K562 (cell line): ENCODE data around the gene TTC33. TPM values are rescaled to one million over a fixed set of nuclear protein-coding genes. Genes with fewer than 3 reads are reported as not detected.

Experiments used
- ATAC-seq: fragments of 200-7000 bp; cut with Tn5 transposase; 3 replicates; pipeline ENCODE4 v1.9.1; 2020; ENCODE audit warnings: moderate library complexity
- BruUV-seq: library from RNA; stranded (reverse); fragments of 400-500 nt; replicated peaks from 2 replicates; lab custom pipeline; 2021; lab: Mats Ljungman, UMichigan
- CTCF ChIA-PET: fragments of 300-600 bp; formaldehyde crosslinking; extraction: SDS; loops from one replicate; lab custom pipeline; 2021; ENCODE audit warnings: low intra/inter-chr PET ratio; lab: Yijun Ruan, JAX
- POLR2A ChIA-PET: fragments of 300-600, 350-650 bp; sonication (Branson Sonifier 250); formaldehyde crosslinking; extraction: SDS; loops from one replicate; lab custom pipeline; 2021; ENCODE audit warnings: antibody characterized with exemption, inconsistent platforms; lab: Yijun Ruan, JAX
- DNase-seq, 4 experiments: peaks; one replicate each; pipeline versions ENCODE4 v3.0.0 to v3.0.0-alpha.2; 2011 to 2018; ENCODE audit warnings: low spot score in 3 of 4, mixed read lengths in 3 of 4; ENCODE audit errors: extremely low read depth in 1 of 4
- FAIRE-seq: peaks from 2 replicates; lab custom pipeline; 2011; peaks lifted over from hg19 to GRCh38; lab: Jason Lieb, UNC
- H2AFZ ChIP-seq: 2 replicates; pipeline ENCODE4 v1.6.0; 2011; ENCODE audit warnings: low read depth, low read length, control low read depth, inconsistent platforms
- H3K27ac ChIP-seq: fragments of 200-600 bp; 3 replicates; pipeline ENCODE4 v1.8.0; 2011; ENCODE audit warnings: low read depth, mild to moderate bottlenecking, control low read depth, inconsistent platforms, low read length, moderate library complexity, mixed read lengths; ENCODE audit errors: extremely low read depth
- H3K27me3 ChIP-seq, 2 experiments: fragments of 300-600 bp in 1 of 2; 2 replicates in 1 of 2; 3 replicates in 1 of 2; pipeline versions ENCODE4 v1.6.0 to v1.8.0; 2011; ENCODE audit warnings: inconsistent platforms in 2 of 2, low read length in 2 of 2, mild to moderate bottlenecking in 1 of 2, mixed read lengths in 1 of 2, moderate library complexity in 1 of 2; ENCODE audit not compliant: control insufficient read depth in 2 of 2, insufficient read depth in 2 of 2
- H3K36me3 ChIP-seq: fragments of 300-600 bp; 3 replicates; pipeline ENCODE4 v1.8.0; 2011; ENCODE audit warnings: mild to moderate bottlenecking, low read length, inconsistent platforms; ENCODE audit not compliant: control insufficient read depth, insufficient read depth
- H3K4me1 ChIP-seq, 2 experiments: fragments of 200-600 bp in 1 of 2; replicated peaks in 1 of 2; 2 replicates in 1 of 2; 3 replicates in 1 of 2; pipeline versions ENCODE4 v1.5.1 to v1.8.0; 2011; ENCODE audit warnings: inconsistent platforms in 2 of 2, low read length in 2 of 2, mild to moderate bottlenecking in 1 of 2, mixed read lengths in 1 of 2, moderate library complexity in 1 of 2; ENCODE audit not compliant: control insufficient read depth in 2 of 2, insufficient read depth in 2 of 2
- H3K4me2 ChIP-seq: 2 replicates; pipeline ENCODE4 v1.6.1; 2011; ENCODE audit warnings: low read length, control low read depth, inconsistent platforms, mixed read lengths; ENCODE audit not compliant: insufficient read depth
- H3K4me3 ChIP-seq: fragments of 200-600 bp; sonication (generic), shearing (Covaris generic); 2 replicates; pipeline ENCODE4 v1.5.1; 2016; ENCODE audit warnings: control low read depth, inconsistent platforms
- H3K79me2 ChIP-seq: fragments of 200-600 bp; 3 replicates; pipeline ENCODE4 v1.8.0; 2011; ENCODE audit warnings: low read length, inconsistent platforms; ENCODE audit not compliant: control insufficient read depth, insufficient read depth
- H3K9ac ChIP-seq, 2 experiments: 2 replicates each; pipeline versions ENCODE4 v1.6.0 to v1.6.1; 2011; ENCODE audit warnings: low read depth in 2 of 2, low read length in 2 of 2, control low read depth in 1 of 2, inconsistent platforms in 1 of 2, mild to moderate bottlenecking in 1 of 2, mixed read lengths in 1 of 2; ENCODE audit not compliant: insufficient read depth in 1 of 2
- H3K9me1 ChIP-seq: one replicate; pipeline ENCODE4 v1.6.0; 2011; ENCODE audit warnings: inconsistent platforms, mild to moderate bottlenecking, low read length, moderate library complexity; ENCODE audit not compliant: control insufficient read depth, insufficient read depth
- H3K9me3 ChIP-seq: replicated peaks from 2 replicates; pipeline ENCODE4 v1.5.1; 2011; ENCODE audit warnings: low read depth, low read length, inconsistent platforms; ENCODE audit not compliant: control insufficient read depth, insufficient read depth
- H4K20me1 ChIP-seq: replicated peaks from 2 replicates; pipeline ENCODE4 v1.6.1; 2011; ENCODE audit warnings: low read length, inconsistent platforms, mixed read lengths; ENCODE audit not compliant: control insufficient read depth, insufficient read depth
- CBX8 ChIP-seq: fragments of 200-600 bp; sonication (generic); IDR thresholded peaks from 2 replicates; pipeline ENCODE4 v1.6.1; 2012; ENCODE audit warnings: borderline replicate concordance, mixed run types, low read depth, mild to moderate bottlenecking, moderate library complexity, mixed read lengths, low read length, control low read depth, inconsistent platforms; ENCODE audit not compliant: poor library complexity, severe bottlenecking; ENCODE audit errors: extremely low read depth
- EHMT2 ChIP-seq: fragments of 450-650 bp; IDR thresholded peaks from 2 replicates; pipeline ENCODE4 v1.6.1; 2018; ENCODE audit warnings: antibody characterized with exemption
- ETV6 ChIP-seq, 3 experiments: fragments of 150-350 bp in 1 of 3; sonication (generic) in 1 of 3; formaldehyde crosslinking in 1 of 3; IDR thresholded peaks; 2 replicates each; pipeline versions ENCODE4 v1.6.1 to v1.8.0; 2014 to 2022; ENCODE audit warnings: borderline replicate concordance in 2 of 3, low read depth in 2 of 3, antibody characterized with exemption in 1 of 3, low read length in 1 of 3, mild to moderate bottlenecking in 1 of 3, missing genetic modification reagents in 1 of 3
- FIP1L1 ChIP-seq: fragments of 200-400 bp; formaldehyde crosslinking; IDR thresholded peaks from 2 replicates; pipeline ENCODE4 v1.6.1; 2018; ENCODE audit warnings: mild to moderate bottlenecking, low read depth, low read length; ENCODE audit not compliant: poor library complexity, severe bottlenecking
- HMGN3 ChIP-seq: IDR thresholded peaks from 2 replicates; pipeline ENCODE4 v1.6.1; 2011; ENCODE audit warnings: borderline replicate concordance, low read depth, mild to moderate bottlenecking, mixed read lengths, low read length; ENCODE audit not compliant: insufficient read length; ENCODE audit errors: extremely low read depth
- PCBP1 ChIP-seq: fragments of 200-400 bp; formaldehyde crosslinking; IDR thresholded peaks from 2 replicates; pipeline ENCODE4 v1.6.1; 2018; ENCODE audit warnings: mild to moderate bottlenecking, low read depth, low read length; ENCODE audit not compliant: poor library complexity, severe bottlenecking
- XRCC5 ChIP-seq: fragments of 200-400 bp; formaldehyde crosslinking; IDR thresholded peaks from 2 replicates; pipeline ENCODE4 v1.6.1; 2017; ENCODE audit warnings: low read depth, mild to moderate bottlenecking, low read length
- ZNF174 ChIP-seq: fragments of 250-450 bp; sonication (Bioruptor Pico); IDR thresholded peaks from 2 replicates; pipeline ENCODE4 v1.4.0; 2020; ENCODE audit warnings: mild to moderate bottlenecking
- WGBS: fragments of 100-300 bp; shearing (Covaris generic); methylation state at CpG from one replicate; pipeline ENCODE4 v1.1.6; 2016; ENCODE audit warnings: low coverage, mixed read lengths; ENCODE audit not compliant: insufficient coverage; ENCODE audit errors: missing lambda C conversion rate; 5-methylcytosine and 5-hydroxymethylcytosine counted together
- in situ Hi-C: fragments of 300-500 bp; cut with MboI; formaldehyde crosslinking; loops from 4 replicates; pipeline ENCODE4 v1.15.0; 2018; ENCODE audit warnings: inconsistent platforms, mixed read lengths
- intact Hi-C: fragments of 100-400 bp; cut with micrococcal nuclease; formaldehyde crosslinking; loops from 2 replicates; pipeline ENCODE4 v1.14.2; 2022
- polyA plus RNA-seq, 8 experiments: library from polyadenylated mRNA; depleted of rRNA in 4 of 8; stranded (reverse) in 5 of 8; unstranded in 3 of 8; fragments of >200 nt; fragmentation: Nextera tagmentation in 2 of 8; fragmentation: Illumina TruSeq in 1 of 8; extraction: Ambion mirVana in 2 of 8; extraction: Trizol in 1 of 8; gene quantifications; 2 replicates each; pipeline versions ENCODE4 v1.2.1 to v1.2.3, GENCODE V29; 2011 to 2014; ENCODE audit warnings: inconsistent platforms in 1 of 8, missing spikeins in 1 of 8
- total RNA-seq, 7 experiments: library from RNA; depleted of rRNA in 6 of 7; stranded (reverse); fragments of >200 nt in 6 of 7; fragmentation: Illumina TruSeq in 2 of 7; extraction: Trizol in 2 of 7; gene quantifications; 2 replicates each; pipeline versions ENCODE4 v1.2.1 to v1.2.3, GENCODE V29; 2011 to 2021; ENCODE audit warnings: low replicate concordance in 1 of 7
- TF ChIP-seq, protein P1 (sequence below): sonication (generic); formaldehyde crosslinking; IDR thresholded peaks from 2 replicates; pipeline ENCODE4 v1.5.0; 2020; ENCODE audit warnings: missing genetic modification reagents
- TF ChIP-seq, protein P2 (sequence below), 2 experiments: IDR thresholded peaks; 2 replicates each; pipeline ENCODE4 v1.6.1; 2012; ENCODE audit warnings: improper control_type of control experiment in 2 of 2, low read depth in 2 of 2, low read length in 2 of 2, borderline replicate concordance in 1 of 2
- TF ChIP-seq, protein P3 (sequence below): sonication (generic); formaldehyde crosslinking; IDR thresholded peaks from 2 replicates; pipeline ENCODE4 v1.8.1; 2023; ENCODE audit warnings: mild to moderate bottlenecking, missing genetic modification reagents, moderate library complexity
- TF ChIP-seq, protein P4 (sequence below), 2 experiments: fragments of 450-650 bp; IDR thresholded peaks; 2 replicates each; pipeline ENCODE4 v1.6.1; 2016

The TTC33 gene
- total and polyA plus RNA-seq, 9 of the 15 experiments (the other 6 are each of a cell fraction or from before 2014, with no cell fraction given), result 11.5 to 24.9 (median 21.1) TPM

DNA sequence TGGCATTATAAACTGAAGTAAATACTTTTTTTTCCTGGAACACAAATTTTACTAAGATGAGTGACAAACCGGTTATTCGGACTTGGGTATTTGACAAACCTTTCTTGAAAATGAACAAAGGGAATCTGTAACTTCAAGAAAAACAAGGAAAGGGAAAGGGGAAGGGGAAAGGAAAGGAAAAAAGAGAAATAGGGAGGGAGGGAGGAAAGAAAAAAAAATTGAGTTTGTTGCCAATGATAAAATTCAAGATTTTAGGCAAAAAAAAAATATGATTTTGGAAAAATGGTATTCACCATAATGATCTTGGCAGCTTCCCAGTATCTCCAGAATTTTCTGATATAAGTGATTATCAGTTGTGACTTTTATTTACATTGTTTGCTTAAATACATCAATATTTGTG lies 1.6 kb upstream of the TTC33 start (continued):
- TF ChIP-seq, protein P1, sequence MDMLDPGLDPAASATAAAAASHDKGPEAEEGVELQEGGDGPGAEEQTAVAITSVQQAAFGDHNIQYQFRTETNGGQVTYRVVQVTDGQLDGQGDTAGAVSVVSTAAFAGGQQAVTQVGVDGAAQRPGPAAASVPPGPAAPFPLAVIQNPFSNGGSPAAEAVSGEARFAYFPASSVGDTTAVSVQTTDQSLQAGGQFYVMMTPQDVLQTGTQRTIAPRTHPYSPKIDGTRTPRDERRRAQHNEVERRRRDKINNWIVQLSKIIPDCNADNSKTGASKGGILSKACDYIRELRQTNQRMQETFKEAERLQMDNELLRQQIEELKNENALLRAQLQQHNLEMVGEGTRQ (CRISPR knock-in tag), result no peak

DNA sequence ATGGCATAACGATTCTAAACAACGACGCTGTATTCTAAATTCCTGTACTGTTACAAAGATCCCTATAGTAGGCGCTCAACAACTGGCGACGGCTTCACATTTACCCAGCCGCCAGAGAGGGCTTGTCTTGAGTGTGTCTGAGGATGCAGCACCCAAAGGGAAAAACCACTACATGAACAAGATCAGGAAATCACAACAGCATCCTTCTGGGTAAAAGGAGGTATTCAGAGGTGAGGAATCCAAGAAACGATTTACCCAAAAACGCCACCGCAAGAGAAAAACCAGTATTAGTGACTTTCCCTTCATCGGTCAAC lies 711 bp downstream of the TTC33 start:
- peak overlapping the region; percentile 91 for H3K4me2 ChIP-seq
- H3K36me3 ChIP-seq, result peaks cover 6% of the 10 kb centered on the region; the same call in 2 of the 3 replicates
- no peaks in the 10 kb centered on the region for H3K27me3 ChIP-seq
- peak; percentile 85 for FAIRE-seq
- H4K20me1 ChIP-seq, result no peaks in the 10 kb centered on the region
- ATAC-seq, result peak; percentile 91
- H3K79me2 ChIP-seq, result peaks cover 31% of the 10 kb centered on the region
- H3K9me3 ChIP-seq, result no peaks in the 10 kb centered on the region
- H3K9me1 ChIP-seq, result no peaks in the 10 kb centered on the region
- peak overlapping the region; percentile 68 for H3K4me3 ChIP-seq
- ChIA-PET POLR2A (interaction anchor here (0.6 to 1.6 kb wide), 7 partner anchors 11 to 161 kb away, joined by 3 to 5 read pairs (median 5); partner anchors contain the start of gene RPL37), CTCF (interaction anchor here (0.6 to 3.0 kb wide), 4 partner anchors 33 to 1160 kb away, joined by 3 to 25 read pairs (median 4); no protein-coding TSS in a partner anchor)
- peak overlapping the region; percentile 80 for H2AFZ ChIP-seq
- H3K9ac ChIP-seq, result peak overlapping the region; percentile 79 to 94
- DNase-seq, result peak; percentile 58 to 90 (median 72)
- intact Hi-C loops (loop anchor here (1.0 to 2.0 kb wide), 3 partner anchors 48 to 124 kb away; partner anchors contain the start of gene RPL37), in situ Hi-C loops (no loop called here)
- H3K4me1 ChIP-seq, result peaks cover 9 to 12% of the 10 kb centered on the region in 2 experiments; a peak in 3 of 5 replicates
- WGBS, result under 1% methylated on average over 11 of the region's 11 CpGs
- H3K27ac ChIP-seq, result peak overlapping the region; percentile 69
- no TSS peak for BruUV-seq
- no peak for TF ChIP-seq EHMT2
- TF ChIP-seq ETV6 (IDR thresholded peaks at IDR 0.05; ENCODE audit: borderline replicate concordance in 1 of 2, low read depth in 2 of 2, low read length in 1 of 2), result no peak
- TF ChIP-seq ETV6 (CRISPR knock-in tag; IDR thresholded peaks at IDR 0.05; ENCODE audit: borderline replicate concordance), result no peak
- no peak for TF ChIP-seq PCBP1
- TF ChIP-seq CBX8, result no peak
- peak; percentile 10 for TF ChIP-seq FIP1L1
- TF ChIP-seq, protein P2, sequence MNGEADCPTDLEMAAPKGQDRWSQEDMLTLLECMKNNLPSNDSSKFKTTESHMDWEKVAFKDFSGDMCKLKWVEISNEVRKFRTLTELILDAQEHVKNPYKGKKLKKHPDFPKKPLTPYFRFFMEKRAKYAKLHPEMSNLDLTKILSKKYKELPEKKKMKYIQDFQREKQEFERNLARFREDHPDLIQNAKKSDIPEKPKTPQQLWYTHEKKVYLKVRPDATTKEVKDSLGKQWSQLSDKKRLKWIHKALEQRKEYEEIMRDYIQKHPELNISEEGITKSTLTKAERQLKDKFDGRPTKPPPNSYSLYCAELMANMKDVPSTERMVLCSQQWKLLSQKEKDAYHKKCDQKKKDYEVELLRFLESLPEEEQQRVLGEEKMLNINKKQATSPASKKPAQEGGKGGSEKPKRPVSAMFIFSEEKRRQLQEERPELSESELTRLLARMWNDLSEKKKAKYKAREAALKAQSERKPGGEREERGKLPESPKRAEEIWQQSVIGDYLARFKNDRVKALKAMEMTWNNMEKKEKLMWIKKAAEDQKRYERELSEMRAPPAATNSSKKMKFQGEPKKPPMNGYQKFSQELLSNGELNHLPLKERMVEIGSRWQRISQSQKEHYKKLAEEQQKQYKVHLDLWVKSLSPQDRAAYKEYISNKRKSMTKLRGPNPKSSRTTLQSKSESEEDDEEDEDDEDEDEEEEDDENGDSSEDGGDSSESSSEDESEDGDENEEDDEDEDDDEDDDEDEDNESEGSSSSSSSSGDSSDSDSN (IDR thresholded peaks at IDR 0.05; ENCODE audit: borderline replicate concordance in 1 of 2, low read depth in 2 of 2, low read length in 2 of 2), result peak in 1 of 2 experiments; percentile 72; a peak in 2 of 4 replicates
- TF ChIP-seq, protein P3, sequence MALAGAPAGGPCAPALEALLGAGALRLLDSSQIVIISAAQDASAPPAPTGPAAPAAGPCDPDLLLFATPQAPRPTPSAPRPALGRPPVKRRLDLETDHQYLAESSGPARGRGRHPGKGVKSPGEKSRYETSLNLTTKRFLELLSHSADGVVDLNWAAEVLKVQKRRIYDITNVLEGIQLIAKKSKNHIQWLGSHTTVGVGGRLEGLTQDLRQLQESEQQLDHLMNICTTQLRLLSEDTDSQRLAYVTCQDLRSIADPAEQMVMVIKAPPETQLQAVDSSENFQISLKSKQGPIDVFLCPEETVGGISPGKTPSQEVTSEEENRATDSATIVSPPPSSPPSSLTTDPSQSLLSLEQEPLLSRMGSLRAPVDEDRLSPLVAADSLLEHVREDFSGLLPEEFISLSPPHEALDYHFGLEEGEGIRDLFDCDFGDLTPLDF (CRISPR knock-in tag), result no peak
- TF ChIP-seq, protein P4, sequence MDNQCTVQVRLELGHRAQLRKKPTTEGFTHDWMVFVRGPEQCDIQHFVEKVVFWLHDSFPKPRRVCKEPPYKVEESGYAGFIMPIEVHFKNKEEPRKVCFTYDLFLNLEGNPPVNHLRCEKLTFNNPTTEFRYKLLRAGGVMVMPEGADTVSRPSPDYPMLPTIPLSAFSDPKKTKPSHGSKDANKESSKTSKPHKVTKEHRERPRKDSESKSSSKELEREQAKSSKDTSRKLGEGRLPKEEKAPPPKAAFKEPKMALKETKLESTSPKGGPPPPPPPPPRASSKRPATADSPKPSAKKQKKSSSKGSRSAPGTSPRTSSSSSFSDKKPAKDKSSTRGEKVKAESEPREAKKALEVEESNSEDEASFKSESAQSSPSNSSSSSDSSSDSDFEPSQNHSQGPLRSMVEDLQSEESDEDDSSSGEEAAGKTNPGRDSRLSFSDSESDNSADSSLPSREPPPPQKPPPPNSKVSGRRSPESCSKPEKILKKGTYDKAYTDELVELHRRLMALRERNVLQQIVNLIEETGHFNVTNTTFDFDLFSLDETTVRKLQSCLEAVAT (IDR thresholded peaks at IDR 0.05), result peak in 1 of 2 experiments; percentile 26; a peak in 1 of 4 replicates
- TF ChIP-seq HMGN3, result no peak
- no peak for TF ChIP-seq ZNF174
- TF ChIP-seq XRCC5, result no peak
